ENCODE measurements around the gene PARD3.

The PARD3 gene

GRCh38 chr10:34580214-34580613 lies 234.9 kb downstream of the PARD3 start:
- no peak for DNase-seq (ENCODE audit: low read depth)

- no peak for DNase-seq (ENCODE audit: low read depth)
Measured at GRCh38 chr10:34578468-34578867, 236.6 kb downstream of the PARD3 start.

- DNase-seq (ENCODE audit: low read depth): no peak
Measured at GRCh38 chr10:34576797-34577196, 238.3 kb downstream of the PARD3 start.

- DNase-seq (ENCODE audit: low read depth): no peak
Measured at GRCh38 chr10:34575882-34576281, 239.2 kb downstream of the PARD3 start.

GRCh38 chr10:34574353-34574934 lies 240.7 kb downstream of the PARD3 start:
- DNase-seq (ENCODE audit: low read depth): no peak

GRCh38 chr10:34570887-34571286 lies 244.2 kb downstream of the PARD3 start:
- no peak for DNase-seq (ENCODE audit: low read depth)

- DNase-seq (ENCODE audit: low read depth): no peak
Measured at GRCh38 chr10:34567659-34568253, 247.3 kb downstream of the PARD3 start.

- no peak for DNase-seq (ENCODE audit: low read depth)
Measured at GRCh38 chr10:34565934-34566333, 249.2 kb downstream of the PARD3 start.

GRCh38 chr10:34558093-34558583 lies 257.0 kb downstream of the PARD3 start:
- DNase-seq (ENCODE audit: low read depth): no peak

- DNase-seq (ENCODE audit: low read depth): no peak
Measured at GRCh38 chr10:34557173-34557572, 257.9 kb downstream of the PARD3 start.

GRCh38 chr10:34555653-34556052 lies 259.4 kb downstream of the PARD3 start:
- no peak for DNase-seq (ENCODE audit: low read depth)

- no peak for DNase-seq (ENCODE audit: low read depth)
Measured at GRCh38 chr10:34553747-34554146, 261.3 kb downstream of the PARD3 start.

- no peak for DNase-seq (ENCODE audit: low read depth)
Measured at GRCh38 chr10:34551295-34551694, 263.8 kb downstream of the PARD3 start.

- DNase-seq (ENCODE audit: low read depth): no peak
Measured at GRCh38 chr10:34549953-34550352, 265.1 kb downstream of the PARD3 start.

- DNase-seq (ENCODE audit: low read depth): no peak
Measured at GRCh38 chr10:34549001-34549400, 266.1 kb downstream of the PARD3 start.

GRCh38 chr10:34548466-34548865 lies 266.6 kb downstream of the PARD3 start:
- no peak for DNase-seq (ENCODE audit: low read depth)

GRCh38 chr10:34547695-34548094 lies 267.4 kb downstream of the PARD3 start:
- no peak for DNase-seq (ENCODE audit: low read depth)

GRCh38 chr10:34547291-34547690 lies 267.8 kb downstream of the PARD3 start:
- DNase-seq (ENCODE audit: low read depth): no peak

- DNase-seq (ENCODE audit: low read depth): no peak
Measured at GRCh38 chr10:34544400-34544799, 270.7 kb downstream of the PARD3 start.

- no peak for DNase-seq (ENCODE audit: low read depth)
Measured at GRCh38 chr10:34543716-34544115, 271.4 kb downstream of the PARD3 start.

GRCh38 chr10:34540492-34540891 lies 274.6 kb downstream of the PARD3 start:
- no peak for DNase-seq (ENCODE audit: low read depth)

GRCh38 chr10:34539533-34540315 lies 275.4 kb downstream of the PARD3 start:
- DNase-seq (ENCODE audit: low read depth): no peak

- DNase-seq (ENCODE audit: low read depth): no peak
Measured at GRCh38 chr10:34538281-34538829, 276.7 kb downstream of the PARD3 start.

Measured in activated T-helper 1 cell treated with Interleukin-2 at 50 U/mL for 16 hours (primary cell).